ENCODE data around the gene WFIKKN1. TPM values are rescaled to one million over a fixed set of nuclear protein-coding genes. Genes with fewer than 3 reads are reported as not detected.

The WFIKKN1 gene
- total RNA-seq, 5 donors from 2014 or later (not counting 1 experiment from before 2014, with no cell fraction given): 0.15 to 1.5 (median 1.0) TPM

DNA sequence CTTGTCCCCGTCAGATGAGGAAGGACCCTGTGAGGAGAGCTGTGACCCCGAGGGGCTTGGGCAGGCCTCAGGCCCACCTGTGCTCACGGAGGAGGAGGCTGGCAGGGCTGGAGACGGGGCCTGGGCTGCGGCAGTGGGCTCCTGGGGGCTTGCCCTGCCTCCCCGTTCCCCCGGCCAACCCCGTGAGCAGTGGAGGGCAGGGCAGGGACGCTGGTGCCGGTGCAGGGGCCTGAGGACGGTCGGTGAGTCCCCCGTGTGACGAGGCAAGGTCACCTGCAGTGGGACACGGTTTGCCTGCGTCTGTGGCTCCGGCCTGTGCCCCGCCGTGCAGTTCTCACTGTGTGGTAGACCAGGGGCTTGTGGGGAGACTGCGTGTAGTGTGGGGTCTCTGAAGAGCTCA lies 28.8 kb downstream of the WFIKKN1 start:
- H3K27me3 ChIP-seq (replicated peaks in 1 of 2; ENCODE audit: control insufficient read depth in 2 of 2, extremely low read depth in 1 of 2, insufficient read depth in 2 of 2, low read length in 1 of 2): no peaks in the 10 kb centered on the region
- Mint-ChIP-seq H3K36me3 (no peaks in the 10 kb centered on the region), H3K27ac (no peak overlapping the region), H3K27me3 (no peaks in the 10 kb centered on the region), H3K4me3 (no peak overlapping the region), H3K4me1 (peaks cover 0 to 7% (median 5%) of the 10 kb centered on the region in 3 donors), H3K9me3 (no peaks in the 10 kb centered on the region)
- POLR2A ChIA-PET: no interaction called here
- ATAC-seq (replicated peaks in 1 of 4) (no peak), DNase-seq (no peak)
- peaks cover 0 to 16% of the 10 kb centered on the region in 2 experiments for H3K4me1 ChIP-seq (ENCODE audit: control insufficient read depth in 1 of 2, extremely low read depth in 1 of 2, insufficient read depth in 2 of 2, low read length in 2 of 2)
- H3K9me3 ChIP-seq: no peaks in the 10 kb centered on the region
- CTCF ChIA-PET: interaction anchor here in 1 of 2 donors (0.5 kb wide), 1 partner anchor 307 kb away, joined by 3 read pairs; the partner anchor contains the start of gene AXIN1
- H3K4me3 ChIP-seq (ENCODE audit: control insufficient read depth in 1 of 2, extremely low read depth in 1 of 2, low read length in 1 of 2): no peak overlapping the region
- no peak overlapping the region for H3K27ac ChIP-seq (ENCODE audit: low read length)
- 88% methylated on average over 19 of the region's 20 CpGs for WGBS (ENCODE audit: insufficient coverage)
- H3K36me3 ChIP-seq (ENCODE audit: control insufficient read depth in 2 of 2, extremely low read depth in 1 of 2, insufficient read depth in 1 of 2, low read length in 1 of 2): no peaks in the 10 kb centered on the region

DNA sequence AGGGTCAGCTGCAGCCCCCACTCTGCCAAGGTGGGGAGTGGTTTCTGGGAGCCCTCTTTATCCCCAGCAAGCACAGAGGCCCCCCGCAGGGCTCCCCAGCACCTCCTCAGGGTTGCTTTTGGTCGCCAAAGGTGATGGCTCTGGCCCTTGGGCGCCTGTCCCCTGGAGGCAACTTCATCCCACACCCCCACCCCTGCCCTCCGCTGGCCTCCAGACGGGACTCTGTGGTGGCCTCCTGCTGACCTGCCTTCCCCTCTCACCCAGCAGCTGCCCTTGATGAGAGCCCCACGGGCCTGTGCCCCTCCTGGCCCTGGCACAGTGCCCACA lies 29.3 kb downstream of the WFIKKN1 start:
- POLR2A ChIA-PET: no interaction called here
- peak in 1 of 4 experiments; percentile 6 for ATAC-seq (replicated peaks in 1 of 4)
- no peaks in the 10 kb centered on the region for H3K27me3 Mint-ChIP-seq

DNA sequence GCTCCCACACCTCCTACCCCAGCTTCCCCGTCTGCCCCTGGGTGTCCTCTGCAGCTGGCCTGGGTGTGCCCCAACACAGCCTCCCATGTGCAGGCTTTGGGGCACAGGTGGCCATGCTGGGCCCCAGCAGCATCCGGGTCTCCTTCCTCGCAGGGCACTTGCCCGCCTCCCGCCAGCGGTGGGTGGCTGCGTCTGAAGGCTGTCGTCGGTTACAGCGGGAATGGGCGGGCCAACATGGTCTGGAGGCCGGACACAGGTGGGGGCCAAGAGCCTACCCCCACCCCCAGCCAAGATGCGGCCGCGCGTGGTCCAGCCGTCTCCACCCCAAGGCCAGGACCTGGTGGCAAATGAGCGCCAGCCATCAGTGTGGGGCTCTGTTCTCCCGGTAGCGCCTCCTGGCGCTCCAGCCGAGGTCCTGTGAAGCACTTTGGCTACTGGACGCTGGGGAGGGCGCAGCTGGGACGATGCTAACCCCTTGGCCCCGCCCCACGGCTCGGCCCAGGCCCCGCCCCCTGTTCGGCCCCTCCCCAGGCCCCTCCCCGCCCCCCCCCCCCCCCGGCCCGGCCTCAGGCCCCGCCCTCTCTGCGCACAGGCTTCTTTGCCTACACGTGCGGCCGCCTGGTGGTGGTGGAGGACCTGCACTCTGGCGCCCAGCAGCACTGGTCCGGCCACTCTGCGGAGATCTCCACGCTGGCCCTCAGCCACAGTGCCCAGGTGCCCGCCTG lies 29.8 kb downstream of the WFIKKN1 start:
- H3K27ac Mint-ChIP-seq: no peak overlapping the region
- H3K9me3 ChIP-seq: no peaks in the 10 kb centered on the region
- H3K27me3 ChIP-seq (replicated peaks in 1 of 2; ENCODE audit: control insufficient read depth in 2 of 2, extremely low read depth in 1 of 2, insufficient read depth in 2 of 2, low read length in 1 of 2): no peaks in the 10 kb centered on the region
- H3K4me1 ChIP-seq (ENCODE audit: control insufficient read depth in 1 of 2, extremely low read depth in 1 of 2, insufficient read depth in 2 of 2, low read length in 2 of 2): peaks cover 0 to 16% of the 10 kb centered on the region in 2 experiments
- DNase-seq (peak in 32 of 35 experiments; percentile 29 to 76 (median 56)), ATAC-seq (replicated peaks in 1 of 4) (peak; percentile 67 to 83 (median 72))
- H3K4me3 ChIP-seq (ENCODE audit: control insufficient read depth in 1 of 2, extremely low read depth in 1 of 2, low read length in 1 of 2): no peak overlapping the region
- CTCF ChIA-PET: interaction anchor here in 1 of 2 donors (0.5 kb wide), 1 partner anchor 308 kb away, joined by 3 read pairs; the partner anchor contains the start of gene AXIN1
- H3K4me3 Mint-ChIP-seq: no peak overlapping the region
- H3K36me3 Mint-ChIP-seq: no peaks in the 10 kb centered on the region
- no peaks in the 10 kb centered on the region for H3K27me3 Mint-ChIP-seq
- POLR2A ChIA-PET: no interaction called here
- H3K27ac ChIP-seq (ENCODE audit: low read length): no peak overlapping the region
- peaks cover 0 to 7% (median 5%) of the 10 kb centered on the region in 3 donors for H3K4me1 Mint-ChIP-seq
- no peaks in the 10 kb centered on the region for H3K36me3 ChIP-seq (ENCODE audit: control insufficient read depth in 2 of 2, extremely low read depth in 1 of 2, insufficient read depth in 1 of 2, low read length in 1 of 2)
- 64% methylated on average over 29 of the region's 43 CpGs for WGBS (ENCODE audit: insufficient coverage)
- H3K9me3 Mint-ChIP-seq: no peaks in the 10 kb centered on the region

More for the DNA sequence above, 29.3 kb downstream of the WFIKKN1 start:
- H3K36me3 ChIP-seq (ENCODE audit: control insufficient read depth in 2 of 2, extremely low read depth in 1 of 2, insufficient read depth in 1 of 2, low read length in 1 of 2): no peaks in the 10 kb centered on the region
- WGBS (ENCODE audit: insufficient coverage): 82% methylated on average over 4 of the region's 6 CpGs
- DNase-seq: no peak
- H3K9me3 ChIP-seq: no peaks in the 10 kb centered on the region
- no peak overlapping the region for H3K4me3 Mint-ChIP-seq
- CTCF ChIA-PET: interaction anchor here in 1 of 2 donors (0.5 kb wide), 1 partner anchor 307 kb away, joined by 3 read pairs; the partner anchor contains the start of gene AXIN1
- peaks cover 0 to 16% of the 10 kb centered on the region in 2 experiments for H3K4me1 ChIP-seq (ENCODE audit: control insufficient read depth in 1 of 2, extremely low read depth in 1 of 2, insufficient read depth in 2 of 2, low read length in 2 of 2)
- H3K27ac ChIP-seq (ENCODE audit: low read length): no peak overlapping the region
- no peak overlapping the region for H3K4me3 ChIP-seq (ENCODE audit: control insufficient read depth in 1 of 2, extremely low read depth in 1 of 2, low read length in 1 of 2)
- no peak overlapping the region for H3K27ac Mint-ChIP-seq
- H3K4me1 Mint-ChIP-seq: peaks cover 0 to 7% (median 5%) of the 10 kb centered on the region in 3 donors
- H3K27me3 ChIP-seq (replicated peaks in 1 of 2; ENCODE audit: control insufficient read depth in 2 of 2, extremely low read depth in 1 of 2, insufficient read depth in 2 of 2, low read length in 1 of 2): no peaks in the 10 kb centered on the region
- no peaks in the 10 kb centered on the region for H3K9me3 Mint-ChIP-seq
- H3K36me3 Mint-ChIP-seq: no peaks in the 10 kb centered on the region

- ChIA-PET POLR2A (no interaction called here), CTCF (no interaction called here)
- H3K9me3 ChIP-seq: no peaks in the 10 kb centered on the region
- whole genome bisulfite sequencing (ENCODE audit: insufficient coverage): 79% methylated on average over 22 of the region's 35 CpGs
- no peak for DNase-seq
- Mint-ChIP-seq H3K4me3 (no peak overlapping the region), H3K27me3 (no peaks in the 10 kb centered on the region), H3K27ac (no peak overlapping the region), H3K9me3 (no peaks in the 10 kb centered on the region), H3K4me1 (peaks cover 0 to 7% (median 5%) of the 10 kb centered on the region in 3 donors), H3K36me3 (no peaks in the 10 kb centered on the region)
- no peak for ATAC-seq (replicated peaks in 1 of 4)
- no peak overlapping the region for H3K27ac ChIP-seq (ENCODE audit: low read length)
- H3K4me3 ChIP-seq (ENCODE audit: control insufficient read depth in 1 of 2, extremely low read depth in 1 of 2, low read length in 1 of 2): no peak overlapping the region
- no peaks in the 10 kb centered on the region for H3K36me3 ChIP-seq (ENCODE audit: control insufficient read depth in 2 of 2, extremely low read depth in 1 of 2, insufficient read depth in 1 of 2, low read length in 1 of 2)
- no peaks in the 10 kb centered on the region for H3K27me3 ChIP-seq (replicated peaks in 1 of 2; ENCODE audit: control insufficient read depth in 2 of 2, extremely low read depth in 1 of 2, insufficient read depth in 2 of 2, low read length in 1 of 2)
- peaks cover 0 to 16% of the 10 kb centered on the region in 2 experiments for H3K4me1 ChIP-seq (ENCODE audit: control insufficient read depth in 1 of 2, extremely low read depth in 1 of 2, insufficient read depth in 2 of 2, low read length in 2 of 2)
Measured at GRCh38 chr16:661184-661821, 30.5 kb downstream of the WFIKKN1 start.

- no peaks in the 10 kb centered on the region for H3K9me3 Mint-ChIP-seq
- H3K27ac ChIP-seq (ENCODE audit: low read length): no peak overlapping the region
- H3K36me3 Mint-ChIP-seq: no peaks in the 10 kb centered on the region
- no peaks in the 10 kb centered on the region for H3K27me3 Mint-ChIP-seq
- no peaks in the 10 kb centered on the region for H3K27me3 ChIP-seq (replicated peaks in 1 of 2; ENCODE audit: control insufficient read depth in 2 of 2, extremely low read depth in 1 of 2, insufficient read depth in 2 of 2, low read length in 1 of 2)
- WGBS (ENCODE audit: insufficient coverage): 96% methylated on average over 19 of the region's 19 CpGs
- DNase-seq (no peak), ATAC-seq (replicated peaks in 1 of 4) (no peak)
- H3K4me3 ChIP-seq (ENCODE audit: control insufficient read depth in 1 of 2, extremely low read depth in 1 of 2, low read length in 1 of 2): no peak overlapping the region
- H3K4me3 Mint-ChIP-seq: no peak overlapping the region
- ChIA-PET POLR2A (no interaction called here), CTCF (no interaction called here)
- H3K4me1 Mint-ChIP-seq: peaks cover 0 to 10% (median 5%) of the 10 kb centered on the region in 3 donors
- H3K36me3 ChIP-seq (ENCODE audit: control insufficient read depth in 2 of 2, extremely low read depth in 1 of 2, insufficient read depth in 1 of 2, low read length in 1 of 2): no peaks in the 10 kb centered on the region
- peaks cover 3 to 24% of the 10 kb centered on the region in 2 experiments for H3K4me1 ChIP-seq (ENCODE audit: control insufficient read depth in 1 of 2, extremely low read depth in 1 of 2, insufficient read depth in 2 of 2, low read length in 2 of 2)
- no peaks in the 10 kb centered on the region for H3K9me3 ChIP-seq
- H3K27ac Mint-ChIP-seq: no peak overlapping the region
Measured at GRCh38 chr16:662095-662494, 31.3 kb downstream of the WFIKKN1 start.

DNA sequence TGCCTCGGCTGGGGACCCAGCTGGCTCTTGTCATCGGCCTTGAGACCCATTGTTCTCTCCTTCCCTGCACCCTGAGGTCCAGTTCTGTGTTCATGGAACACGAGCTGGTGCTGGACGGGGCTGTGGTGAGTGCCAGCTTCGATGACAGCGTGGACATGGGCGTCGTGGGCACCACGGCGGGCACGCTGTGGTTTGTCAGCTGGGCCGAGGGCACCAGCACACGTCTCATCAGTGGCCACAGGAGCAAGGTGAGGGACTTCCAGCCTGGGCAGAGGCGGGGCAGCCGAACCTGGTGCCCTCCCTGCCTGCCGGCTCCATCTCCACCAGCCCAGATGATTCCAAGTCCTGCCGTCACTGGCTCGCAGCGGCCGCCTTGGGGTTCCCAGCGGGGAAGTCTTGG lies 31.8 kb downstream of the WFIKKN1 start:
- H3K9me3 ChIP-seq: no peaks in the 10 kb centered on the region
- no peaks in the 10 kb centered on the region for H3K36me3 Mint-ChIP-seq
- ATAC-seq (replicated peaks in 1 of 4) (no peak), DNase-seq (no peak)
- H3K27me3 Mint-ChIP-seq: no peaks in the 10 kb centered on the region
- H3K4me3 Mint-ChIP-seq: no peak overlapping the region
- ChIA-PET CTCF (no interaction called here), POLR2A (no interaction called here)
- no peak overlapping the region for H3K27ac Mint-ChIP-seq
- H3K36me3 ChIP-seq (ENCODE audit: control insufficient read depth in 2 of 2, extremely low read depth in 1 of 2, insufficient read depth in 1 of 2, low read length in 1 of 2): no peaks in the 10 kb centered on the region
- no peaks in the 10 kb centered on the region for H3K9me3 Mint-ChIP-seq
- H3K27ac ChIP-seq (ENCODE audit: low read length): no peak overlapping the region
- H3K4me1 ChIP-seq (ENCODE audit: control insufficient read depth in 1 of 2, extremely low read depth in 1 of 2, insufficient read depth in 2 of 2, low read length in 2 of 2): peaks cover 3 to 29% of the 10 kb centered on the region in 2 experiments
- WGBS (ENCODE audit: insufficient coverage): 94% methylated on average over 21 of the region's 21 CpGs
- H3K4me1 Mint-ChIP-seq: peaks cover 0 to 13% (median 7%) of the 10 kb centered on the region in 3 donors
- H3K4me3 ChIP-seq (ENCODE audit: control insufficient read depth in 1 of 2, extremely low read depth in 1 of 2, low read length in 1 of 2): no peak overlapping the region
- H3K27me3 ChIP-seq (replicated peaks in 1 of 2; ENCODE audit: control insufficient read depth in 2 of 2, extremely low read depth in 1 of 2, insufficient read depth in 2 of 2, low read length in 1 of 2): no peaks in the 10 kb centered on the region
